HCT116 (cell line): Measurements from ENCODE around the gene AHRR.

Experiments used
- ATF3 ChIP-seq: IDR thresholded peaks from 2 replicates; pipeline ENCODE4 v1.6.1; 2012
- CBX3 ChIP-seq: IDR thresholded peaks from 2 replicates; pipeline ENCODE4 v1.6.1; 2012; ENCODE audit warnings: low read depth
- CTCF ChIP-seq, 3 experiments: fragments of 200-600 bp in 1 of 3; sonication (generic) in 1 of 3; IDR thresholded peaks in 2 of 3; conservative IDR thresholded peaks in 1 of 3; 2 replicates each; pipeline ENCODE4 v1.5.1; 2012 to 2017; ENCODE audit warnings: low read depth in 2 of 3, low read length in 2 of 3, antibody characterized with exemption in 1 of 3, borderline replicate concordance in 1 of 3, control low read depth in 1 of 3, mild to moderate bottlenecking in 1 of 3, mixed read lengths in 1 of 3, mixed run types in 1 of 3, moderate library complexity in 1 of 3; ENCODE audit not compliant: insufficient read depth in 1 of 3
- EGR1 ChIP-seq: IDR thresholded peaks from 2 replicates; pipeline ENCODE4 v1.6.1; 2012; ENCODE audit warnings: low read depth
- JUND ChIP-seq: IDR thresholded peaks from 2 replicates; pipeline ENCODE4 v1.6.1; 2012
- MAX ChIP-seq: IDR thresholded peaks from 2 replicates; pipeline ENCODE4 v1.6.1; 2012
- POLR2A ChIP-seq: IDR thresholded peaks from 2 replicates; pipeline ENCODE4 v1.7.0; 2011; ENCODE audit warnings: borderline replicate concordance; ENCODE audit not compliant: insufficient read depth, insufficient read length; ENCODE audit errors: extremely low read depth
- POLR2AphosphoS5 ChIP-seq: IDR thresholded peaks from 2 replicates; pipeline ENCODE4 v1.6.1; 2011; ENCODE audit warnings: mild to moderate bottlenecking, low read depth, low read length, moderate library complexity
- RAD21 ChIP-seq: IDR thresholded peaks from 2 replicates; pipeline ENCODE4 v1.6.1; 2012; ENCODE audit warnings: low read depth, mild to moderate bottlenecking
- REST ChIP-seq: IDR thresholded peaks from 2 replicates; pipeline ENCODE4 v1.6.1; 2012; ENCODE audit warnings: low read depth
- SRF ChIP-seq: IDR thresholded peaks from 2 replicates; pipeline ENCODE4 v1.6.1; 2012; ENCODE audit warnings: low read depth
- TCF7L2 ChIP-seq: IDR thresholded peaks from 2 replicates; pipeline ENCODE4 v1.7.0; 2011; ENCODE audit warnings: borderline replicate concordance, inconsistent platforms; ENCODE audit not compliant: insufficient read depth, insufficient read length; ENCODE audit errors: extremely low read depth
- YY1 ChIP-seq: IDR thresholded peaks from 2 replicates; pipeline ENCODE4 v1.6.1; 2011; ENCODE audit warnings: low read length, low read depth, moderate library complexity, mild to moderate bottlenecking; ENCODE audit not compliant: insufficient replicate concordance; ENCODE audit errors: extremely low read depth

GRCh38 chr5:314676-315487 lies 6.6 kb upstream of the AHRR start:
- TF ChIP-seq POLR2A = no peak
- no peak for TF ChIP-seq CBX3
- TF ChIP-seq YY1 = no peak
- no peak for TF ChIP-seq POLR2AphosphoS5
- no peak for TF ChIP-seq CTCF (IDR thresholded peaks at IDR 0.05 in 2 of 3, conservative IDR thresholded peaks at IDR 0.05 in 1 of 3; ENCODE audit: borderline replicate concordance in 1 of 3, insufficient read depth in 1 of 3, low read depth in 2 of 3, low read length in 2 of 3)
- no peak for TF ChIP-seq SRF
- no peak for TF ChIP-seq MAX
- no peak for TF ChIP-seq TCF7L2
- no peak for TF ChIP-seq REST
- no peak for TF ChIP-seq ATF3
- no peak for TF ChIP-seq JUND
- no peak for TF ChIP-seq RAD21
- TF ChIP-seq EGR1 = no peak
